ENCODE results near the gene ARNT2.

- TF ChIP-seq CTCF (conservative IDR thresholded peaks at IDR 0.05; ENCODE audit: low read length) (no peak), EZH2phosphoT487 (IDR thresholded peaks at IDR 0.05; ENCODE audit: borderline replicate concordance, low read depth, low read length) (no peak)
These were observed 174.0 kb downstream of the ARNT2 start for GRCh38 chr15:80578206-80578595.

All from OCI-LY7 (cell line).